ENCODE results near the gene SLC26A11. TPM values are rescaled to one million over a fixed set of nuclear protein-coding genes. Genes with fewer than 3 reads are reported as not detected.
A peak's percentile ranks its signal among the peaks of the same experiment; 100 is the strongest.

Gene SLC26A11
- total RNA-seq, 1 experiment from 2014 or later = 26.5 TPM

GRCh38 chr17:80272366-80272765 lies 52.1 kb downstream of the SLC26A11 start:
- Histone ChIP-seq H3K4ac (ENCODE audit: low read depth, low read length) (no peak overlapping the region), H2BK120ac (ENCODE audit: low read depth, low read length, poor library complexity, severe bottlenecking) (no peak overlapping the region), H2BK15ac (ENCODE audit: low read depth, low read length) (no peak overlapping the region), H3K79me2 (ENCODE audit: insufficient read depth, low read length) (no peaks in the 10 kb centered on the region), H3K4me2 (ENCODE audit: insufficient read depth, insufficient read length, low read length) (no peak overlapping the region), H3K9me3 (ENCODE audit: control insufficient read depth, low read depth, low read length) (no peaks in the 10 kb centered on the region), H3K18ac (ENCODE audit: insufficient read length, low read depth, low read length) (no peak overlapping the region), H3K23me2 (ENCODE audit: insufficient read length, low read depth, low read length, poor library complexity, severe bottlenecking) (no peaks in the 10 kb centered on the region), H2BK12ac (ENCODE audit: insufficient read length, low read depth, low read length) (no peak overlapping the region), H4K5ac (ENCODE audit: insufficient read length, low read depth, low read length) (no peak overlapping the region), H2BK5ac (ENCODE audit: insufficient read length, low read length) (no peak overlapping the region), H3K27me3 (ENCODE audit: insufficient read depth, low read length) (no peaks in the 10 kb centered on the region), H3T11ph (ENCODE audit: low read length) (no peak overlapping the region), H3K27ac (ENCODE audit: insufficient read length, low read depth, low read length) (no peak overlapping the region), H3K4me1 (ENCODE audit: insufficient read depth, low read length) (peaks cover 9% of the 10 kb centered on the region; the same call in 1 of the 2 replicates), H2AK5ac (ENCODE audit: insufficient read length, low read length) (no peak overlapping the region), H3K9ac (ENCODE audit: extremely low read depth, insufficient read length, low read length) (no peak overlapping the region), H4K91ac (ENCODE audit: insufficient read length, low read depth, low read length) (no peak overlapping the region), H3K14ac (ENCODE audit: insufficient read depth, low read length) (no peak overlapping the region), H2AFZ (ENCODE audit: low read length) (no peak overlapping the region), H4K8ac (replicated peaks; ENCODE audit: insufficient read length, low read depth, low read length) (no peak overlapping the region), H3K79me1 (ENCODE audit: insufficient read depth, low read depth, low read length, poor library complexity, severe bottlenecking) (no peaks in the 10 kb centered on the region), H3K23ac (ENCODE audit: insufficient read length, low read depth, low read length) (no peak overlapping the region), H3K56ac (ENCODE audit: insufficient read length, low read depth, low read length) (no peak overlapping the region), H2BK20ac (ENCODE audit: low read depth, low read length, poor library complexity, severe bottlenecking) (no peak overlapping the region), H4K20me1 (ENCODE audit: control insufficient read depth, insufficient read depth, insufficient read length) (no peaks in the 10 kb centered on the region)
- no peak for TF ChIP-seq CTCF (conservative IDR thresholded peaks at IDR 0.05)
- no peaks in the 10 kb centered on the region for H3K27me3 Mint-ChIP-seq (ENCODE audit: low read depth)
- peaks cover 6 to 21% (median 14%) of the 10 kb centered on the region in 3 experiments; a peak in 6 of 7 replicates for H3K36me3 Mint-ChIP-seq (ENCODE audit: insufficient read depth in 1 of 3, low read depth in 3 of 3)
- H3K4me1 Mint-ChIP-seq = peaks cover 7 to 11% of the 10 kb centered on the region in 2 experiments
- no peak for DNase-seq
- peaks cover 0 to 2% of the 10 kb centered on the region in 2 experiments; a peak in 2 of 5 replicates for H3K9me3 Mint-ChIP-seq
- WGBS (ENCODE audit: extremely low coverage, insufficient read length, low lambda C conversion rate) = no CpG with 5 or more reads among the region's 10 CpGs
- no peak overlapping the region for H3K4me3 Mint-ChIP-seq
- H3K27ac Mint-ChIP-seq = 0 out of 7 replicates have a peak overlapping the region, but pooled peaks of 2 of the 3 experiments have one; percentile 12 to 30
